Lower leg skin (tissue), 3 donors: ENCODE measurements around the gene TRH.

Experiments used
- CTCF ChIP-seq, 3 donors: fragments of 450-650 bp; IDR thresholded peaks; one replicate each; pipeline ENCODE4 v1.5.1; 2016; ENCODE audit warnings: antibody characterized with exemption in 3 of 3, mild to moderate bottlenecking in 3 of 3, moderate library complexity in 2 of 3
- POLR2A ChIP-seq, 2 donors: fragments of 450-650 bp; IDR thresholded peaks; one replicate each; pipeline ENCODE4 v1.6.1; 2016 to 2017; ENCODE audit warnings: antibody characterized with exemption in 2 of 2, mild to moderate bottlenecking in 1 of 2, moderate library complexity in 1 of 2

- no peak for TF ChIP-seq CTCF (IDR thresholded peaks at IDR 0.05)
- no peak for TF ChIP-seq POLR2A (IDR thresholded peaks at IDR 0.05)
Observed at GRCh38 chr3:129976286-129976685, 1.8 kb downstream of the TRH start.
